ENCODE data around the gene PARP12. TPM values are rescaled to one million over a fixed set of nuclear protein-coding genes. Genes with fewer than 3 reads are reported as not detected.

PARP12 gene
- total RNA-seq, 1 donor from 2014 or later, result 14.1 TPM

GRCh38 chr7:140079121-140079536 lies 16.4 kb upstream of the PARP12 start:
- no peak overlapping the region for H3K4me3 ChIP-seq (ENCODE audit: low read length in 3 of 3)
- H3K9me3 ChIP-seq (ENCODE audit: control insufficient read depth in 3 of 3, low read length in 3 of 3), result no peaks in the 10 kb centered on the region
- no peaks in the 10 kb centered on the region for H3K27me3 ChIP-seq (ENCODE audit: control insufficient read depth in 3 of 3, insufficient read depth in 3 of 3, low read length in 3 of 3)
- no peaks in the 10 kb centered on the region for H3K36me3 ChIP-seq (ENCODE audit: control insufficient read depth in 3 of 3, insufficient read depth in 3 of 3, low read length in 3 of 3)
- H3K9ac ChIP-seq (ENCODE audit: low read depth in 1 of 3, low read length in 3 of 3), result peak overlapping the region in 1 of 3 donors; percentile 45
- H3K4me1 ChIP-seq (ENCODE audit: control insufficient read depth in 3 of 3, insufficient read depth in 3 of 3, low read length in 3 of 3), result peaks cover 0 to 9% (median 5%) of the 10 kb centered on the region in 3 donors
- H3K27ac ChIP-seq (ENCODE audit: low read depth, low read length), result no peak overlapping the region

GRCh38 chr7:140078392-140078791 lies 15.6 kb upstream of the PARP12 start:
- no peak overlapping the region for H3K27ac ChIP-seq (ENCODE audit: low read depth, low read length)
- H3K9ac ChIP-seq (ENCODE audit: low read depth in 1 of 3, low read length in 3 of 3), result no peak overlapping the region
- H3K4me1 ChIP-seq (ENCODE audit: control insufficient read depth in 3 of 3, insufficient read depth in 3 of 3, low read length in 3 of 3), result peaks cover 0 to 9% (median 5%) of the 10 kb centered on the region in 3 donors
- H3K9me3 ChIP-seq (ENCODE audit: control insufficient read depth in 3 of 3, low read length in 3 of 3), result no peaks in the 10 kb centered on the region
- no peaks in the 10 kb centered on the region for H3K27me3 ChIP-seq (ENCODE audit: control insufficient read depth in 3 of 3, insufficient read depth in 3 of 3, low read length in 3 of 3)
- no peaks in the 10 kb centered on the region for H3K36me3 ChIP-seq (ENCODE audit: control insufficient read depth in 3 of 3, insufficient read depth in 3 of 3, low read length in 3 of 3)
- H3K4me3 ChIP-seq (ENCODE audit: low read length in 3 of 3), result no peak overlapping the region

DNA sequence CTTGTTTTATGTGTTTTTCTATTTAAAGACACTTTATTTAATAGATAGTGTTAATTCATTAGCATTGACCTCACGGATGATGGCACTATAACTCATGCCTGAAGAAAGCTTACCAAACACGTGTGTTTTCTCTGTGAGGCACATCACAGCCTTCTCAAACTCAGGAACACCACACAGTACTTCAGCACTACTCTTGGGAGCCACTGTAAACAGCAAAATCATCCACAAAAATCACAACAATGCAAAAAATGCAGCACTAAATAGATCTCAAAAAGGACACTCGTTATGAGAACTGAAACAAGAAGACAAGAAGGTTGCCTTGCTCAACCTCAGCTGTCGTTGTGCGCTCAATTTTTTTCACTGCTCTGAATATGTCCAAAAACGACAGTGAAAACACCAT lies 12.0 kb upstream of the PARP12 start:
- Histone ChIP-seq H3K4me3 (ENCODE audit: low read length in 3 of 3) (no peak overlapping the region), H3K4me1 (ENCODE audit: control insufficient read depth in 3 of 3, insufficient read depth in 3 of 3, low read length in 3 of 3) (peaks cover 0 to 9% (median 5%) of the 10 kb centered on the region in 3 donors), H3K36me3 (ENCODE audit: control insufficient read depth in 3 of 3, insufficient read depth in 3 of 3, low read length in 3 of 3) (no peaks in the 10 kb centered on the region), H3K27me3 (ENCODE audit: control insufficient read depth in 3 of 3, insufficient read depth in 3 of 3, low read length in 3 of 3) (no peaks in the 10 kb centered on the region), H3K27ac (ENCODE audit: low read depth, low read length) (no peak overlapping the region), H3K9me3 (ENCODE audit: control insufficient read depth in 3 of 3, low read length in 3 of 3) (no peaks in the 10 kb centered on the region), H3K9ac (ENCODE audit: low read depth in 1 of 3, low read length in 3 of 3) (no peak overlapping the region)

DNA sequence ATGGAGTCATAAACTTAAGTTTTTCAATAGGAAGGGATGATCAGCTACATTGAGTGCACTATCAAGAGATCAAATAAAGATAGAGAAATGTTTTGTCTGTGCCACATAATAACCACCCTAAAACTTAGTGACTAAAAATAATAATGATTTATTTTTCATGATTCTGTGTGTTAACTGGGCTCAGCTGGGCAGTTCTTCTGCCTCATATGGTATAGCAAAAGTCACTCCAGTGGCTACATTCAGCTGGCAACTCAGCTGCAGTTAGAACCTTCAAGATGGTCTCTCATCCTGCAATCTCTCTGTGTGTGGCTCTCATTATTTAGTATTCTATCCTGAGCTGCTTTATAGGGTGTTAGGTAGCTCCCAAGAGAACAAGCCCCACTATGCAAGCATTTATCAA lies 7.8 kb upstream of the PARP12 start:
- H3K4me1 ChIP-seq (ENCODE audit: control insufficient read depth in 3 of 3, insufficient read depth in 3 of 3, low read length in 3 of 3), result no peaks in the 10 kb centered on the region
- H3K36me3 ChIP-seq (ENCODE audit: control insufficient read depth in 3 of 3, insufficient read depth in 3 of 3, low read length in 3 of 3), result no peaks in the 10 kb centered on the region
- H3K9ac ChIP-seq (ENCODE audit: low read depth in 1 of 3, low read length in 3 of 3), result no peak overlapping the region
- H3K9me3 ChIP-seq (ENCODE audit: control insufficient read depth in 3 of 3, low read length in 3 of 3), result no peaks in the 10 kb centered on the region
- no peak overlapping the region for H3K4me3 ChIP-seq (ENCODE audit: low read length in 3 of 3)
- no peak overlapping the region for H3K27ac ChIP-seq (ENCODE audit: low read depth, low read length)
- no peaks in the 10 kb centered on the region for H3K27me3 ChIP-seq (ENCODE audit: control insufficient read depth in 3 of 3, insufficient read depth in 3 of 3, low read length in 3 of 3)

- Histone ChIP-seq H3K9me3 (ENCODE audit: control insufficient read depth in 3 of 3, low read length in 3 of 3) (no peaks in the 10 kb centered on the region), H3K4me1 (ENCODE audit: control insufficient read depth in 3 of 3, insufficient read depth in 3 of 3, low read length in 3 of 3) (no peaks in the 10 kb centered on the region), H3K4me3 (ENCODE audit: low read length in 3 of 3) (no peak overlapping the region), H3K27me3 (ENCODE audit: control insufficient read depth in 3 of 3, insufficient read depth in 3 of 3, low read length in 3 of 3) (no peaks in the 10 kb centered on the region), H3K36me3 (ENCODE audit: control insufficient read depth in 3 of 3, insufficient read depth in 3 of 3, low read length in 3 of 3) (no peaks in the 10 kb centered on the region), H3K27ac (ENCODE audit: low read depth, low read length) (no peak overlapping the region), H3K9ac (ENCODE audit: low read depth in 1 of 3, low read length in 3 of 3) (no peak overlapping the region)
Measured at GRCh38 chr7:140069298-140069949, 6.7 kb upstream of the PARP12 start.

GRCh38 chr7:140068033-140068432 lies 5.3 kb upstream of the PARP12 start:
- H3K27ac ChIP-seq (ENCODE audit: low read depth, low read length), result no peak overlapping the region
- H3K4me3 ChIP-seq (ENCODE audit: low read length in 3 of 3), result no peak overlapping the region
- H3K9ac ChIP-seq (ENCODE audit: low read depth in 1 of 3, low read length in 3 of 3), result no peak overlapping the region
- no peaks in the 10 kb centered on the region for H3K36me3 ChIP-seq (ENCODE audit: control insufficient read depth in 3 of 3, insufficient read depth in 3 of 3, low read length in 3 of 3)
- H3K27me3 ChIP-seq (ENCODE audit: control insufficient read depth in 3 of 3, insufficient read depth in 3 of 3, low read length in 3 of 3), result no peaks in the 10 kb centered on the region
- H3K4me1 ChIP-seq (ENCODE audit: control insufficient read depth in 3 of 3, insufficient read depth in 3 of 3, low read length in 3 of 3), result no peaks in the 10 kb centered on the region
- no peaks in the 10 kb centered on the region for H3K9me3 ChIP-seq (ENCODE audit: control insufficient read depth in 3 of 3, low read length in 3 of 3)

DNA sequence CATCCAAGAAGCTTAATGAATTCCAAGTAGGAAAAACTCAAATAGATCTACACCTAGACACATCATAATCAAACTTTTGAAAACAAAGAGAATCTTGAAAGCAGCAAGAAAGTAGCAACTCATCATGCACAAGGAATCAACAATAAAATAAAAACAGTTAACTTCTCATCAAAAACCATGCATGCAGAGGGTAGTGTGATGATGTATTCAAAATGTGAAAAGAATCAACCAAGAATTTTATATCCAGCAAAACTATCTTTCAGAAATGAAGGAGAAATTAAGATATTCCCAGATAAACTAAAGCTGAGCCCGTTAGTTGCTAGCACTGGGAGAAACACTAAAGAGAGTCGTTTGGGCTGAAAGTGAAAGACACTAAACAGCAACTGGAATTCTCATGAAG lies 4.3 kb upstream of the PARP12 start:
- no peaks in the 10 kb centered on the region for H3K36me3 ChIP-seq (ENCODE audit: control insufficient read depth in 3 of 3, insufficient read depth in 3 of 3, low read length in 3 of 3)
- H3K4me3 ChIP-seq (ENCODE audit: low read length in 3 of 3), result no peak overlapping the region
- H3K27ac ChIP-seq (ENCODE audit: low read depth, low read length), result no peak overlapping the region
- H3K9ac ChIP-seq (ENCODE audit: low read depth in 1 of 3, low read length in 3 of 3), result no peak overlapping the region
- no peaks in the 10 kb centered on the region for H3K9me3 ChIP-seq (ENCODE audit: control insufficient read depth in 3 of 3, low read length in 3 of 3)
- peaks cover 0 to 3% (median 2%) of the 10 kb centered on the region in 3 donors for H3K4me1 ChIP-seq (ENCODE audit: control insufficient read depth in 3 of 3, insufficient read depth in 3 of 3, low read length in 3 of 3)
- no peaks in the 10 kb centered on the region for H3K27me3 ChIP-seq (ENCODE audit: control insufficient read depth in 3 of 3, insufficient read depth in 3 of 3, low read length in 3 of 3)

- no peaks in the 10 kb centered on the region for H3K9me3 ChIP-seq (ENCODE audit: control insufficient read depth in 3 of 3, low read length in 3 of 3)
- no peaks in the 10 kb centered on the region for H3K36me3 ChIP-seq (ENCODE audit: control insufficient read depth in 3 of 3, insufficient read depth in 3 of 3, low read length in 3 of 3)
- H3K27ac ChIP-seq (ENCODE audit: low read depth, low read length), result peak overlapping the region; percentile 66
- peak overlapping the region; percentile 76 to 83 (median 81) for H3K4me3 ChIP-seq (ENCODE audit: low read length in 3 of 3)
- H3K27me3 ChIP-seq (ENCODE audit: control insufficient read depth in 3 of 3, insufficient read depth in 3 of 3, low read length in 3 of 3), result no peaks in the 10 kb centered on the region
- H3K9ac ChIP-seq (ENCODE audit: low read depth in 1 of 3, low read length in 3 of 3), result peak overlapping the region; percentile 74 to 83 (median 81)
- H3K4me1 ChIP-seq (ENCODE audit: control insufficient read depth in 3 of 3, insufficient read depth in 3 of 3, low read length in 3 of 3), result peaks cover 17 to 31% (median 21%) of the 10 kb centered on the region in 3 donors
Measured at GRCh38 chr7:140062118-140062527, 628 bp downstream of the PARP12 start.

GRCh38 chr7:140061607-140061930 lies 1.2 kb downstream of the PARP12 start:
- H3K4me1 ChIP-seq (ENCODE audit: control insufficient read depth in 3 of 3, insufficient read depth in 3 of 3, low read length in 3 of 3), result peaks cover 17 to 31% (median 21%) of the 10 kb centered on the region in 3 donors
- H3K9me3 ChIP-seq (ENCODE audit: control insufficient read depth in 3 of 3, low read length in 3 of 3), result no peaks in the 10 kb centered on the region
- H3K27ac ChIP-seq (ENCODE audit: low read depth, low read length), result peak overlapping the region; percentile 66
- peak overlapping the region in 1 of 3 donors; percentile 81 for H3K9ac ChIP-seq (ENCODE audit: low read depth in 1 of 3, low read length in 3 of 3)
- peak overlapping the region in 2 of 3 donors; percentile 54 to 76 for H3K4me3 ChIP-seq (ENCODE audit: low read length in 3 of 3)
- no peaks in the 10 kb centered on the region for H3K27me3 ChIP-seq (ENCODE audit: control insufficient read depth in 3 of 3, insufficient read depth in 3 of 3, low read length in 3 of 3)
- peaks cover 0 to 2% (median 0%) of the 10 kb centered on the region in 3 donors for H3K36me3 ChIP-seq (ENCODE audit: control insufficient read depth in 3 of 3, insufficient read depth in 3 of 3, low read length in 3 of 3)

GRCh38 chr7:140060788-140061606 lies 1.8 kb downstream of the PARP12 start:
- Histone ChIP-seq H3K36me3 (ENCODE audit: control insufficient read depth in 3 of 3, insufficient read depth in 3 of 3, low read length in 3 of 3) (peaks cover 0 to 5% (median 0%) of the 10 kb centered on the region in 3 donors), H3K4me3 (ENCODE audit: low read length in 3 of 3) (peak overlapping the region; percentile 22 to 76 (median 54)), H3K9ac (ENCODE audit: low read depth in 1 of 3, low read length in 3 of 3) (peak overlapping the region in 1 of 3 donors; percentile 23), H3K27me3 (ENCODE audit: control insufficient read depth in 3 of 3, insufficient read depth in 3 of 3, low read length in 3 of 3) (no peaks in the 10 kb centered on the region), H3K4me1 (ENCODE audit: control insufficient read depth in 3 of 3, insufficient read depth in 3 of 3, low read length in 3 of 3) (peaks cover 17 to 31% (median 21%) of the 10 kb centered on the region in 3 donors), H3K9me3 (ENCODE audit: control insufficient read depth in 3 of 3, low read length in 3 of 3) (no peaks in the 10 kb centered on the region), H3K27ac (ENCODE audit: low read depth, low read length) (peak overlapping the region; percentile 66)
